Adrenal gland (tissue), 5 donors: ENCODE measurements around the gene MATN3.

Source experiments
- POLR2A ChIP-seq, 2 donors: fragments of 450-650 bp; IDR thresholded peaks; one replicate each; pipeline ENCODE4 v1.6.1; 2017; ENCODE audit warnings: antibody characterized with exemption in 2 of 2, mild to moderate bottlenecking in 2 of 2, moderate library complexity in 1 of 2
- TF ChIP-seq, protein P1 (sequence below), 6 experiments: fragments of 450-650 bp in 4 of 6; fragments of 200-600 bp in 2 of 6; sonication (generic) in 1 of 6; IDR thresholded peaks; 1 replicate in 5 of 6; 2 replicates in 1 of 6; pipeline versions ENCODE4 v1.5.1 to v1.8.0; 2016 to 2021; ENCODE audit warnings: antibody characterized with exemption in 6 of 6, mild to moderate bottlenecking in 2 of 6, moderate library complexity in 1 of 6
- donor health status: DM: no; HTN: no; CAD: no.

DNA sequence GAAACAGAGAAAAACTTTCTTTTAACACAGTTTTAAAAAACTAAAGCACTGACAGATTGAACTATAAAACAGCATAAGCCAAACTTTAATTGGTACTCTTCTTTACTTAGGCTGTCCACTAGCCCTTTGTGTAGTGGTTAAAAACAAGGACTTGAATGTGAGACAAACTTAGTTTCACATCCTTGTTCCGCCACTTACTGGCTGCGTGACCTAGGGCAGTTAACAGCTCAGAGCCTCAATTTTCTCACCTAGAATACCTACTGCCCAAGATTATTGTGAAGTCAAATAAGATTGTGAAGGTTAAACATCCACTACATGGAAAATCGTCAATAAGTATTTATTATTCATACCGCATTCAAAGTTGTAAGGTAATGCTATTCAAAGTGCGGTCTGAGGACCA, 24.5 kb downstream of the MATN3 start:
- TF ChIP-seq, protein P1, sequence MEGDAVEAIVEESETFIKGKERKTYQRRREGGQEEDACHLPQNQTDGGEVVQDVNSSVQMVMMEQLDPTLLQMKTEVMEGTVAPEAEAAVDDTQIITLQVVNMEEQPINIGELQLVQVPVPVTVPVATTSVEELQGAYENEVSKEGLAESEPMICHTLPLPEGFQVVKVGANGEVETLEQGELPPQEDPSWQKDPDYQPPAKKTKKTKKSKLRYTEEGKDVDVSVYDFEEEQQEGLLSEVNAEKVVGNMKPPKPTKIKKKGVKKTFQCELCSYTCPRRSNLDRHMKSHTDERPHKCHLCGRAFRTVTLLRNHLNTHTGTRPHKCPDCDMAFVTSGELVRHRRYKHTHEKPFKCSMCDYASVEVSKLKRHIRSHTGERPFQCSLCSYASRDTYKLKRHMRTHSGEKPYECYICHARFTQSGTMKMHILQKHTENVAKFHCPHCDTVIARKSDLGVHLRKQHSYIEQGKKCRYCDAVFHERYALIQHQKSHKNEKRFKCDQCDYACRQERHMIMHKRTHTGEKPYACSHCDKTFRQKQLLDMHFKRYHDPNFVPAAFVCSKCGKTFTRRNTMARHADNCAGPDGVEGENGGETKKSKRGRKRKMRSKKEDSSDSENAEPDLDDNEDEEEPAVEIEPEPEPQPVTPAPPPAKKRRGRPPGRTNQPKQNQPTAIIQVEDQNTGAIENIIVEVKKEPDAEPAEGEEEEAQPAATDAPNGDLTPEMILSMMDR (IDR thresholded peaks at IDR 0.05), result no peak
- TF ChIP-seq POLR2A (IDR thresholded peaks at IDR 0.05), result no peak
